IPS-20b (cell line): ENCODE results near the gene CYP21A2.

ENCODE experiments used
- H3K27ac ChIP-seq: one replicate; pipeline ENCODE4 v1.5.1; 2013; ENCODE audit warnings: low read length
- H3K27me3 ChIP-seq: 2 replicates; pipeline ENCODE4 v1.6.1; 2013; ENCODE audit warnings: mild to moderate bottlenecking, low read length, inconsistent platforms; ENCODE audit not compliant: insufficient read depth
- H3K36me3 ChIP-seq: 2 replicates; pipeline ENCODE4 v1.6.1; 2013; ENCODE audit warnings: low read depth, mild to moderate bottlenecking, inconsistent platforms, low read length, moderate library complexity; ENCODE audit not compliant: insufficient read depth
- H3K4me1 ChIP-seq: 2 replicates; pipeline ENCODE4 v1.6.1; 2013; ENCODE audit warnings: mild to moderate bottlenecking, control low read depth, inconsistent platforms, low read length, moderate library complexity; ENCODE audit not compliant: insufficient read depth
- H3K4me3 ChIP-seq: 2 replicates; pipeline ENCODE4 v1.5.1; 2013; ENCODE audit warnings: mild to moderate bottlenecking, low read length, inconsistent platforms
- H3K9ac ChIP-seq: 2 replicates; pipeline ENCODE4 v1.6.1; 2013; ENCODE audit warnings: low read depth, mild to moderate bottlenecking, inconsistent platforms, low read length, moderate library complexity
- H3K9me3 ChIP-seq: 2 replicates; pipeline ENCODE4 v1.6.1; 2013; ENCODE audit warnings: mild to moderate bottlenecking, low read depth, low read length, inconsistent platforms; ENCODE audit not compliant: insufficient read depth

Gene CYP21A2

GRCh38 chr6:32088487-32089049 is 50.4 kb downstream of the CYP21A2 start:
- no peak overlapping the region for H3K27ac ChIP-seq
- no peak overlapping the region for H3K9ac ChIP-seq
- H3K4me3 ChIP-seq = peak overlapping the region; percentile 49; the same call in 1 of the 2 replicates
- peaks cover 4% of the 10 kb centered on the region; the same call in 1 of the 2 replicates for H3K4me1 ChIP-seq
- no peaks in the 10 kb centered on the region for H3K9me3 ChIP-seq
- H3K36me3 ChIP-seq = no peaks in the 10 kb centered on the region
- H3K27me3 ChIP-seq = peaks cover 17% of the 10 kb centered on the region

- Histone ChIP-seq H3K9ac (no peak overlapping the region), H3K36me3 (no peaks in the 10 kb centered on the region), H3K4me1 (peaks cover 4% of the 10 kb centered on the region; the same call in 1 of the 2 replicates), H3K4me3 (no peak overlapping the region), H3K27me3 (peaks cover 17% of the 10 kb centered on the region), H3K9me3 (no peaks in the 10 kb centered on the region), H3K27ac (no peak overlapping the region)
These were observed 51.0 kb downstream of the CYP21A2 start for GRCh38 chr6:32089082-32089828.
